ENCODE data around the gene PNPLA1.
A peak's percentile ranks its signal among the peaks of the same experiment; 100 is the strongest.

PNPLA1 gene

DNA sequence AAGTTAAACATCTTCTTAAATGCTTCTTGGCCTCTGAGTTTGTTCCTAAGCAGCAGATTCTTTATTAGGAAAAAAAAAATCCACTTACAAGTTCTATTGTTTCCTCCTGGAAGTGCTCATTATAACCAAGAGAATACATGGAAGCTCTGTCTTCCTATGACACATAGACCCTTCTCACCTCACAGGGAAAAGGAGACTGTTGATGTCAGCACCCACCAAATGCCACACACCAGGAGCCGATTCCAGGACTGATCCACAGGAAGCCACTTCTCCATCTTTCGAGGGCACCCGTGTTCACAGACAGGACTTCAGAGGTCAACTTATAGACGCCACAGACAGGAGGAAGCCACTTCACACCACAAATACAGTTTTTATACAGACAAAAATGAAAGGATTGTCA, 80.2 kb downstream of the PNPLA1 start:
- Histone ChIP-seq H3K4me1 (ENCODE audit: control insufficient read depth, insufficient read depth, low read length) (peaks cover 3% of the 10 kb centered on the region; the same call in 1 of the 2 replicates), H3K9me3 (ENCODE audit: control insufficient read depth, insufficient read depth, low read depth, low read length) (no peaks in the 10 kb centered on the region), H3K27ac (ENCODE audit: extremely low read depth, low read depth, low read length) (no peak overlapping the region), H3K4me3 (ENCODE audit: low read depth, low read length) (no peak overlapping the region), H3K36me3 (ENCODE audit: control insufficient read depth in 2 of 2, insufficient read depth in 1 of 2, low read length in 2 of 2) (no peaks in the 10 kb centered on the region)
- CTCF ChIA-PET, result interaction anchor here (0.6 to 17.7 kb wide), 5 partner anchors 8 to 145 kb away, joined by 3 to 234 read pairs (median 14); no protein-coding TSS in a partner anchor
- POLR2A ChIA-PET, result interaction anchor here (1.0 kb wide), 1 partner anchor 9 kb away, joined by 5 read pairs; no protein-coding TSS in a partner anchor
- TF ChIP-seq ZNF248 (tag by site-specific recombination; IDR thresholded peaks at IDR 0.05) (no peak), ZNF529 (tag by site-specific recombination; IDR thresholded peaks at IDR 0.05; ENCODE audit: insufficient replicate concordance) (no peak), ZNF501 (tag by site-specific recombination; IDR thresholded peaks at IDR 0.05) (no peak), ZNF768 (tag by site-specific recombination; IDR thresholded peaks at IDR 0.05) (no peak), ZNF16 (tag by site-specific recombination; IDR thresholded peaks at IDR 0.05; ENCODE audit: low read depth) (no peak), ZSCAN23 (tag by site-specific recombination; IDR thresholded peaks at IDR 0.05) (no peak), ZSCAN30 (tag by site-specific recombination; IDR thresholded peaks at IDR 0.05) (no peak), ZNF514 (tag by site-specific recombination; IDR thresholded peaks at IDR 0.05) (no peak)

DNA sequence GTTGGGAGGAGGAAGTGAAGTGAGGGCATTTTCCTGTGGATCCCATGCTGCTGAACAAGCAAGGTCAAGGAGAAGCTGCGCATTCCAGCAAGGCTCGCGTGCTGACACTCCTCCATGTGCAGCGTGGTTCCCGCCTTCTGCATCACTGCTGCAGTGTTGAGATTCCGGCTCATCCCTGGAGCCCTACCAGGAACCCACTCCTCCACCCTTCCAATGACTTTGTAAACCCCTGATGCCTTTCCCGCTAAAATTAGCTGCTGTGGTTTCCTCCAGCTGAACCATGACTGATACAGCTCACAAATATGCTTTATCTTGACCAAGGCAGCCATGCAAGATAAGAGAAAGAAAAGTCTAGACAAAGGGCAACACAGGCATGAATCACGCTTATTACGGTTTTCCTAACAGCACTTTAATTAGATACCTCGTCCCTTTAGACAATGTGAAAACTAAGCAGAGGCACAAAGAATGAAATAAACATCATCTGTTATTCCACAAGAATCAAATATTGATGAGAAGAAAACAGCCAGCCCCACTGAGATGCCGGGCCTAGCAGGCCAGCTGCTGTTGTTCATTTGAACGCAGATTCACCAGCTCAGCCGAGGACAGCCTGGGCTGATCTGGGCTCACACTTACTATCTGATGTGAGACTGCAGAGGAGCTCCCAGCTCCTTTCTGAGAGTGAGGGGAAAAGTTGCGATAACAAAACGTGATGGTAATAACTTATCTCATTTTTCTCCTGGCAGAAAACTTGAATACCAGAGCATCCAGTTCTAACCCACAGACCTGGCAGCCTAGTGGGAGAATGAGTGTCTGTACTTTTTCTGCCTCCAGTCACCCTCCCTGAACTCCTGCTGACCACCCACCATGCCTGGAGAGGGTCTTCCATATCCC, 81.1 kb downstream of the PNPLA1 start:
- Histone ChIP-seq H3K27ac (ENCODE audit: extremely low read depth, low read depth, low read length) (0 out of 2 replicates have a peak overlapping the region, but pooled peaks have one; percentile 6), H3K4me3 (ENCODE audit: low read depth, low read length) (no peak overlapping the region), H3K9me3 (ENCODE audit: control insufficient read depth, insufficient read depth, low read depth, low read length) (no peaks in the 10 kb centered on the region), H3K36me3 (ENCODE audit: control insufficient read depth in 2 of 2, insufficient read depth in 1 of 2, low read length in 2 of 2) (no peaks in the 10 kb centered on the region), H3K4me1 (ENCODE audit: control insufficient read depth, insufficient read depth, low read length) (peaks cover 3% of the 10 kb centered on the region; the same call in 1 of the 2 replicates)
- POLR2A ChIA-PET, result interaction anchor here (1.0 kb wide), 1 partner anchor 10 kb away, joined by 5 read pairs; no protein-coding TSS in a partner anchor
- CTCF ChIA-PET, result interaction anchor here (0.5 to 17.7 kb wide), 8 partner anchors 7 to 145 kb away, joined by 3 to 234 read pairs (median 4); partner anchors contain the start of gene BNIP5
- TF ChIP-seq BCL11B (tag by site-specific recombination; IDR thresholded peaks at IDR 0.05; ENCODE audit: low read depth), result no peak
- no peak for TF ChIP-seq ZNF354C (tag by site-specific recombination; IDR thresholded peaks at IDR 0.05; ENCODE audit: borderline replicate concordance, low read depth)
- no peak for TF ChIP-seq OSR2 (tag by site-specific recombination; IDR thresholded peaks at IDR 0.05)
- no peak for TF ChIP-seq YY1 (tag by site-specific recombination; IDR thresholded peaks at IDR 0.05)
- TF ChIP-seq ZNF169 (tag by site-specific recombination; IDR thresholded peaks at IDR 0.05), result no peak
- TF ChIP-seq, protein P1, sequence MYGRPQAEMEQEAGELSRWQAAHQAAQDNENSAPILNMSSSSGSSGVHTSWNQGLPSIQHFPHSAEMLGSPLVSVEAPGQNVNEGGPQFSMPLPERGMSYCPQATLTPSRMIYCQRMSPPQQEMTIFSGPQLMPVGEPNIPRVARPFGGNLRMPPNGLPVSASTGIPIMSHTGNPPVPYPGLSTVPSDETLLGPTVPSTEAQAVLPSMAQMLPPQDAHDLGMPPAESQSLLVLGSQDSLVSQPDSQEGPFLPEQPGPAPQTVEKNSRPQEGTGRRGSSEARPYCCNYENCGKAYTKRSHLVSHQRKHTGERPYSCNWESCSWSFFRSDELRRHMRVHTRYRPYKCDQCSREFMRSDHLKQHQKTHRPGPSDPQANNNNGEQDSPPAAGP (tag by site-specific recombination; IDR thresholded peaks at IDR 0.05), result no peak
- no peak for TF ChIP-seq TRIM28 (IDR thresholded peaks at IDR 0.05; ENCODE audit: borderline replicate concordance, low read length)
- TF ChIP-seq ZXDB (tag by site-specific recombination; IDR thresholded peaks at IDR 0.05), result 0 out of 2 replicates have a peak, but pooled peaks have one; percentile 16
- TF ChIP-seq FEZF1 (tag by site-specific recombination; IDR thresholded peaks at IDR 0.05), result 0 out of 2 replicates have a peak, but pooled peaks have one; percentile 10
- peak; percentile 57 for TF ChIP-seq SP7 (tag by site-specific recombination; IDR thresholded peaks at IDR 0.05)
- TF ChIP-seq ZNF549 (tag by site-specific recombination; IDR thresholded peaks at IDR 0.05), result no peak

DNA sequence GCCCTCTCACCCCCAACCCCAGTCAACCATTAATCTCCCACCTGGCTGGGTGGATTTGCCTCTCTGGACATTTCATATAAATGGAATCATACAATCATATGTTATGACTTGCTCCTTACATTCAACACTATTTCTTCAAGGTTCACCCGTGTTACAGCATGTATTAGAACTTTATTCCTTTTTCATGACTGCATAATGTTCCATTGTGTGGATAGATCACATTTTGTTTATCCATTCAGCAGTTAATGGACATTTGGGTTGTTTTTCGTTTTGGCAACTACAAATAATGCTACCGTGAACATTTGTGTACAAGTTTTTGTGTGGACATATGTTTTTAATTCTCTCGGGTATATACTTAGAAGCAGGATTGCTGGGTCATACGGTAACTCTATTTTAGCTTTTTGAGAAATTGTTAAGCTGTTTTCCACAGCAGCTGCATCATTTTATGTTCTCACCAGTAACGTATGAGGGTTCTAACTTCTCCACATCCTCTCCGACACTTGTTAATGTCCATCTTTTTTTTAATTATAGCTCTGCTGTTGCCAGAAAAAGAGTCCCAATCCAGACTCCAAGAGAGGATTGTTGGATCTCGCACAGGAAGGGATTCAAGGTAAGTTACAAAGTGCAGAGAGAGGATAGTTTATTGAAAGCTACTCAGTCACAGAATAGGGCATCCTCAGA, 82.8 kb downstream of the PNPLA1 start:
- no peaks in the 10 kb centered on the region for H3K36me3 ChIP-seq (ENCODE audit: control insufficient read depth in 2 of 2, insufficient read depth in 1 of 2, low read length in 2 of 2)
- ChIA-PET CTCF (interaction anchor here (0.6 to 17.7 kb wide), 7 partner anchors 6 to 211 kb away, joined by 3 to 234 read pairs (median 3); partner anchors contain the start of gene BNIP5), POLR2A (no interaction called here)
- H3K4me3 ChIP-seq (ENCODE audit: low read depth, low read length), result no peak overlapping the region
- H3K4me1 ChIP-seq (ENCODE audit: control insufficient read depth, insufficient read depth, low read length), result peaks cover 3% of the 10 kb centered on the region; the same call in 1 of the 2 replicates
- TF ChIP-seq ZNF184 (tag by site-specific recombination; IDR thresholded peaks at IDR 0.05), result peak; percentile 99
- TF ChIP-seq ZNF596 (tag by site-specific recombination; IDR thresholded peaks at IDR 0.05), result no peak
- TF ChIP-seq ZNF146 (tag by site-specific recombination; IDR thresholded peaks at IDR 0.05), result peak; percentile 99
- TF ChIP-seq, protein P2, sequence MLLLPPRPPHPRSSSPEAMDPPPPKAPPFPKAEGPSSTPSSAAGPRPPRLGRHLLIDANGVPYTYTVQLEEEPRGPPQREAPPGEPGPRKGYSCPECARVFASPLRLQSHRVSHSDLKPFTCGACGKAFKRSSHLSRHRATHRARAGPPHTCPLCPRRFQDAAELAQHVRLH (tag by site-specific recombination; IDR thresholded peaks at IDR 0.05), result peak; percentile 85
- no peak overlapping the region for H3K27ac ChIP-seq (ENCODE audit: extremely low read depth, low read depth, low read length)
- H3K9me3 ChIP-seq (ENCODE audit: control insufficient read depth, insufficient read depth, low read depth, low read length), result no peaks in the 10 kb centered on the region

Measured in HEK293 (cell line).